Caco-2 (cell line): ENCODE data around the gene MACROD2. TPM values are rescaled to one million over a fixed set of nuclear protein-coding genes. Genes with fewer than 3 reads are reported as not detected.
A peak's percentile ranks its signal among the peaks of the same experiment; 100 is the strongest.

Experiments used
- BruUV-seq: library from RNA; stranded (reverse); fragments of 400-500 nt; replicated peaks from 2 replicates; lab custom pipeline; 2021; lab: Mats Ljungman, UMichigan
- CTCF ChIA-PET: fragments of 300-600 bp; sonication (Branson Sonifier 250); formaldehyde crosslinking; loops from one replicate; lab custom pipeline; 2022; ENCODE audit warnings: antibody characterized with exemption; lab: Charles Lee
- POLR2A ChIA-PET: fragments of 300-600 bp; sonication (Branson Sonifier 250); formaldehyde crosslinking; loops from one replicate; lab custom pipeline; 2022; ENCODE audit warnings: antibody characterized with exemption; lab: Charles Lee
- DNase-seq, 2 experiments: peaks; one replicate each; pipeline versions ENCODE4 v3.0.0 to v3.0.0-alpha.2; 2020 to 2022
- H3K27me3 ChIP-seq: replicated peaks from 2 replicates; pipeline ENCODE4 v1.6.0; 2011; ENCODE audit warnings: low read length; ENCODE audit not compliant: control insufficient read depth, insufficient read depth
- H3K36me3 ChIP-seq: 2 replicates; pipeline ENCODE4 v1.5.1; 2011; ENCODE audit warnings: low read length; ENCODE audit not compliant: control insufficient read depth, insufficient read depth
- H3K4me1 ChIP-seq: fragments of 250-450 bp; sonication (Bioruptor Pico); 2 replicates; pipeline ENCODE4 v1.5.1; 2020; ENCODE audit warnings: mild to moderate bottlenecking
- H3K4me3 ChIP-seq: 2 replicates; pipeline ENCODE4 v1.5.1; 2011; ENCODE audit warnings: low read depth, mild to moderate bottlenecking, control low read depth, low read length
- H3K9me3 ChIP-seq: fragments of 250-450 bp; sonication (Bioruptor Pico); 2 replicates; pipeline ENCODE4 v1.5.1; 2020; ENCODE audit warnings: mild to moderate bottlenecking, moderate library complexity
- H3K27ac Mint-ChIP-seq: one replicate; pipeline ENCODE4 v1.8.0; 2022; ENCODE audit warnings: mixed read lengths; ENCODE audit not compliant: unreplicated experiment
- H3K27me3 Mint-ChIP-seq: one replicate; pipeline ENCODE4 v1.8.0; 2022; ENCODE audit warnings: mixed read lengths; ENCODE audit not compliant: insufficient read depth, unreplicated experiment
- H3K36me3 Mint-ChIP-seq: one replicate; pipeline ENCODE4 v1.8.0; 2022; ENCODE audit warnings: mild to moderate bottlenecking, mixed read lengths; ENCODE audit not compliant: insufficient read depth, unreplicated experiment
- H3K4me1 Mint-ChIP-seq: one replicate; pipeline ENCODE4 v1.8.0; 2022; ENCODE audit warnings: low read depth, mixed read lengths; ENCODE audit not compliant: unreplicated experiment
- H3K4me3 Mint-ChIP-seq: one replicate; pipeline ENCODE4 v1.8.0; 2022; ENCODE audit warnings: mild to moderate bottlenecking, moderate library complexity, mixed read lengths; ENCODE audit not compliant: unreplicated experiment
- H3K9me3 Mint-ChIP-seq: one replicate; pipeline ENCODE4 v1.8.0; 2022; ENCODE audit warnings: mixed read lengths; ENCODE audit not compliant: unreplicated experiment
- CTCF ChIP-seq, 2 experiments: fragments of 200-600 bp in 1 of 2; IDR thresholded peaks; 1 replicate in 1 of 2; 2 replicates in 1 of 2; pipeline versions ENCODE4 v1.5.1 to v1.8.0; 2011 to 2022; ENCODE audit warnings: antibody characterized with exemption in 1 of 2, control low read depth in 1 of 2, inconsistent platforms in 1 of 2, low read depth in 1 of 2, low read length in 1 of 2, mild to moderate bottlenecking in 1 of 2, moderate library complexity in 1 of 2; ENCODE audit not compliant: insufficient read depth in 1 of 2, severe bottlenecking in 1 of 2, unreplicated experiment in 1 of 2
- intact Hi-C: fragments of 100-400 bp; cut with micrococcal nuclease; formaldehyde crosslinking; loops from one replicate; pipeline ENCODE4 v1.10.0; 2022; ENCODE audit not compliant: unreplicated experiment
- total RNA-seq: library from RNA; stranded (reverse); gene quantifications from 2 replicates; pipeline ENCODE4 v1.2.3, GENCODE V29; 2022

Gene MACROD2
- total RNA-seq, 1 experiment from 2014 or later, result 6.4 TPM

- DNase-seq, result no peak
- no TSS peak for BruUV-seq
- H3K4me3 Mint-ChIP-seq, result no peak overlapping the region
Observed at GRCh38 chr20:14785065-14785743, 789.9 kb downstream of the MACROD2 start.

GRCh38 chr20:14790190-14790589, 794.9 kb downstream of the MACROD2 start:
- H3K27me3 ChIP-seq, result no peaks in the 10 kb centered on the region
- intact Hi-C loops, result no loop called here
- Mint-ChIP-seq H3K4me1 (peaks cover 14% of the 10 kb centered on the region), H3K4me3 (no peak overlapping the region), H3K9me3 (no peaks in the 10 kb centered on the region), H3K27me3 (no peaks in the 10 kb centered on the region), H3K36me3 (no peaks in the 10 kb centered on the region), H3K27ac (no peak overlapping the region)
- H3K9me3 ChIP-seq, result no peaks in the 10 kb centered on the region
- peaks cover 24% of the 10 kb centered on the region for H3K4me1 ChIP-seq
- CTCF ChIA-PET, result no interaction called here
- BruUV-seq, result no TSS peak
- no peak overlapping the region for H3K4me3 ChIP-seq
- no peaks in the 10 kb centered on the region for H3K36me3 ChIP-seq
- DNase-seq, result peak in 1 of 2 experiments; percentile 14
- POLR2A ChIA-PET, result no interaction called here
- TF ChIP-seq CTCF (IDR thresholded peaks at IDR 0.05; ENCODE audit: insufficient read depth in 1 of 2, low read depth in 1 of 2, low read length in 1 of 2, severe bottlenecking in 1 of 2, unreplicated experiment in 1 of 2), result no peak

More at GRCh38 chr20:14785065-14785743, 789.9 kb downstream of the MACROD2 start:
- Mint-ChIP-seq H3K9me3 (no peaks in the 10 kb centered on the region), H3K36me3 (no peaks in the 10 kb centered on the region), H3K27me3 (no peaks in the 10 kb centered on the region), H3K27ac (no peak overlapping the region), H3K4me1 (peaks cover 19% of the 10 kb centered on the region)
- POLR2A ChIA-PET, result no interaction called here
- no peak overlapping the region for H3K4me3 ChIP-seq
- no peaks in the 10 kb centered on the region for H3K36me3 ChIP-seq
- no peaks in the 10 kb centered on the region for H3K27me3 ChIP-seq
- peaks cover 19% of the 10 kb centered on the region for H3K4me1 ChIP-seq
- CTCF ChIA-PET, result no interaction called here
- no peaks in the 10 kb centered on the region for H3K9me3 ChIP-seq
- no peak for TF ChIP-seq CTCF (IDR thresholded peaks at IDR 0.05; ENCODE audit: insufficient read depth in 1 of 2, low read depth in 1 of 2, low read length in 1 of 2, severe bottlenecking in 1 of 2, unreplicated experiment in 1 of 2)
- intact Hi-C loops, result no loop called here

GRCh38 chr20:14790771-14791620, 795.7 kb downstream of the MACROD2 start:
- Mint-ChIP-seq H3K4me1 (peaks cover 11% of the 10 kb centered on the region), H3K4me3 (no peak overlapping the region), H3K36me3 (no peaks in the 10 kb centered on the region), H3K9me3 (no peaks in the 10 kb centered on the region), H3K27ac (no peak overlapping the region), H3K27me3 (no peaks in the 10 kb centered on the region)
- ChIA-PET POLR2A (no interaction called here), CTCF (no interaction called here)
- intact Hi-C loops, result no loop called here
- H3K27me3 ChIP-seq, result no peaks in the 10 kb centered on the region
- H3K36me3 ChIP-seq, result no peaks in the 10 kb centered on the region
- H3K4me1 ChIP-seq, result peaks cover 24% of the 10 kb centered on the region
- H3K9me3 ChIP-seq, result no peaks in the 10 kb centered on the region
- no TSS peak for BruUV-seq
- TF ChIP-seq CTCF (IDR thresholded peaks at IDR 0.05; ENCODE audit: insufficient read depth in 1 of 2, low read depth in 1 of 2, low read length in 1 of 2, severe bottlenecking in 1 of 2, unreplicated experiment in 1 of 2), result no peak
- no peak overlapping the region for H3K4me3 ChIP-seq
- DNase-seq, result no peak
